ENCODE results near the gene CNOT3.
A peak's percentile ranks its signal among the peaks of the same experiment; 100 is the strongest.

CNOT3 gene

GRCh38 chr19:54190503-54191010 lies 53.0 kb downstream of the CNOT3 start (continued):
- TF ChIP-seq ZBTB49 (tag by site-specific recombination; IDR thresholded peaks at IDR 0.05; ENCODE audit: low read depth): no peak
- no peak for TF ChIP-seq ZNF16 (tag by site-specific recombination; IDR thresholded peaks at IDR 0.05; ENCODE audit: low read depth)
- no peak for TF ChIP-seq ZNF777 (tag by site-specific recombination; IDR thresholded peaks at IDR 0.05; ENCODE audit: borderline replicate concordance)
- no peak for TF ChIP-seq ZNF837 (tag by site-specific recombination; IDR thresholded peaks at IDR 0.05)
- peak; percentile 21; the same call in 1 of the 2 replicates for TF ChIP-seq GLIS1 (tag by site-specific recombination; IDR thresholded peaks at IDR 0.05)
- 0 out of 2 replicates have a peak, but pooled peaks have one; percentile 8 for TF ChIP-seq KLF17 (tag by site-specific recombination; IDR thresholded peaks at IDR 0.05)
- peak; percentile 67 for TF ChIP-seq ZBTB17 (tag by site-specific recombination; IDR thresholded peaks at IDR 0.05)
- no peak for TF ChIP-seq ZNF571 (tag by site-specific recombination; IDR thresholded peaks at IDR 0.05)
- no peak for TF ChIP-seq ZNF354C (tag by site-specific recombination; IDR thresholded peaks at IDR 0.05; ENCODE audit: borderline replicate concordance, low read depth)
- TF ChIP-seq ZBTB20 (tag by site-specific recombination; IDR thresholded peaks at IDR 0.05): 0 out of 2 replicates have a peak, but pooled peaks have one; percentile 1
- TF ChIP-seq PRDM4 (tag by site-specific recombination; IDR thresholded peaks at IDR 0.05): no peak
- TF ChIP-seq SP2 (tag by site-specific recombination; IDR thresholded peaks at IDR 0.05): peak; percentile 38
- TF ChIP-seq ZNF280D (tag by site-specific recombination; IDR thresholded peaks at IDR 0.05): no peak
- no peak for TF ChIP-seq ZNF654 (tag by site-specific recombination; IDR thresholded peaks at IDR 0.05; ENCODE audit: low read depth)
- TF ChIP-seq ZNF585B (tag by site-specific recombination; IDR thresholded peaks at IDR 0.05): no peak
- no peak for TF ChIP-seq SP7 (tag by site-specific recombination; IDR thresholded peaks at IDR 0.05)
- peak; percentile 89 for TF ChIP-seq ZNF629 (tag by site-specific recombination; IDR thresholded peaks at IDR 0.05)
- TF ChIP-seq WT1 (tag by site-specific recombination; IDR thresholded peaks at IDR 0.05): no peak; the same call in 1 of the 2 replicates
- no peak for TF ChIP-seq ZNF610 (tag by site-specific recombination; IDR thresholded peaks at IDR 0.05; ENCODE audit: borderline replicate concordance)
- TF ChIP-seq ZNF335 (tag by site-specific recombination; conservative IDR thresholded peaks at IDR 0.05): peak; percentile 82
- no peak for TF ChIP-seq ZNF558 (tag by site-specific recombination; IDR thresholded peaks at IDR 0.05)
- no peak for TF ChIP-seq ZNF510 (tag by site-specific recombination; IDR thresholded peaks at IDR 0.05; ENCODE audit: insufficient replicate concordance)
- TF ChIP-seq ZBTB26 (tag by site-specific recombination; optimal IDR thresholded peaks at IDR 0.05): no peak
- 0 out of 2 replicates have a peak, but pooled peaks have one; percentile 12 for TF ChIP-seq ZEB2 (tag by site-specific recombination; IDR thresholded peaks at IDR 0.05)
- no peak; the same call in none of the 2 replicates for TF ChIP-seq KLF8 (tag by site-specific recombination; IDR thresholded peaks at IDR 0.05)
- TF ChIP-seq ZNF530 (tag by site-specific recombination; IDR thresholded peaks at IDR 0.05; ENCODE audit: low read depth): no peak
- TF ChIP-seq AEBP2 (tag by site-specific recombination; IDR thresholded peaks at IDR 0.05; ENCODE audit: borderline replicate concordance): no peak
- TF ChIP-seq BCL11B (tag by site-specific recombination; IDR thresholded peaks at IDR 0.05; ENCODE audit: low read depth): no peak
- TF ChIP-seq YY2 (tag by site-specific recombination; IDR thresholded peaks at IDR 0.05): no peak; the same call in 1 of the 2 replicates
